GM21786 (cell line): ENCODE data around the gene CSRNP3.

ENCODE experiments used
- ATAC-seq: cut with Tn5 transposase; IDR thresholded peaks from one replicate; pipeline ENCODE4 v1.9.1; 2021; ENCODE audit not compliant: unreplicated experiment

Gene CSRNP3

DNA sequence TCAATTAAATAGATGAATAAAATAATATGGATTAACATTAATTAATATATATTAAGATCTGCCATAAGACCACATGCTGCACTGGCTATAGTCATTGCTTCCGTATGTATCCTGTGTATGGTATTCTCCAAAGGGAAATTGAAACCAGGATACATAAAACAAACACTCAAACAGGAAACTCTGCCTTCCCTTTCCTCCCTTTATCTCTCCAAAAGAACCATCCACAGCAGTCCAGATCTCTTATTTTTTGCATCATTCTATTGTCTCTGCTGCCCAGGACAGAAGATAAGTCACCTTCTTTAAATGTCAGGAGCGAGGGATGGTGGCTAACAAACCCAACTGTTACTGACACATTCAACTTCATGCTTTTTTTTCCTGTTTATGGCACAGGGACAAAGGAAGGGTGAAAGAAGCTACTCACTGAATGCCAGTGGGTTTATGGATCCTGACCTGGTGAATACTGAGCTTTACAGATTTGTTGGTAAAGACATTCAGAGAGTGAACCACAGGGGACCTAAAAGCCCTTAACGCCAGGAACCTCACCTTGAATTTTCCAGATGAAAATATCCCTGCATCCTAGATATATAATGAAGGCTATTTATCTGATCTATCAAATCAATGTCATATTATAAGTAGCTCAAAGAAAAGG is 67.5 kb downstream of the CSRNP3 start:
- no peak for ATAC-seq

DNA sequence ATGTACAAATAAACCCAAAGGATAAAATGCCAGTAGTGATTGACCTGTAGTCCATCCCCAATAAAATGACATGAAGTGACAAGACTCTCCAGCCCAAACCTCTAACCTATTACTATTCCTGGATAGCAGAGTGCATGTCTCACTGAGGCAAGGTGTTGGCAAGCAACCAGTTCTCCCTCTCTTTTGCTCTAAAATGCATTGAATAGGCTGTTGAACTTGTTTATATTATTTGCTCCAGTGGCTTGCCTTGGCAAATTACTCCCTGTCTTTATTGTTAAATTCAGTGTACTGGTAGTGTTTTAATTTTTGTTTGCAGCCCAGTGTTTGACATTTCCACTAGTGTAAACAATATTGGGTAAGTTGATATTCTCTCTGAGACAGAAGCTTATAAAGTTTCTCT is 70.5 kb downstream of the CSRNP3 start:
- no peak for ATAC-seq

DNA sequence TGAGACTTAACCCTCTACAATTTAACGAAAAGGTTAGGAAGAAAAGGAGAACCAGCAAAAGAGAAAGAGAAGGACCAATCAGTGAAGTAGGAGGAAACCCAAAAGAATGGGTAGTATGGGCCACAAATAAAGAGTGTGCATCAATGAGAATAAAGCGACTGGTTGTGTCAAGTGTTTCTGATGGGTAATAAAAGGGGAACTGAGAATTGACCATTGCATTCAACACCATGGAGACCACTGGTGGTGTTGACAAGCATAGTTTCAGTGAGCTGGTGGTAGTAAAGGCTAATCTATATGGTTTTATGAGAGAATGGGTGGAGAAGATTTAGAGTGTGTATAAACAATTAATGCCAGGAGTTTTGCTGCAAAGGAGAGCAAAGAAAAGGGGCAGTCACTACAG is 75.4 kb downstream of the CSRNP3 start:
- ATAC-seq = peak; percentile 96

DNA sequence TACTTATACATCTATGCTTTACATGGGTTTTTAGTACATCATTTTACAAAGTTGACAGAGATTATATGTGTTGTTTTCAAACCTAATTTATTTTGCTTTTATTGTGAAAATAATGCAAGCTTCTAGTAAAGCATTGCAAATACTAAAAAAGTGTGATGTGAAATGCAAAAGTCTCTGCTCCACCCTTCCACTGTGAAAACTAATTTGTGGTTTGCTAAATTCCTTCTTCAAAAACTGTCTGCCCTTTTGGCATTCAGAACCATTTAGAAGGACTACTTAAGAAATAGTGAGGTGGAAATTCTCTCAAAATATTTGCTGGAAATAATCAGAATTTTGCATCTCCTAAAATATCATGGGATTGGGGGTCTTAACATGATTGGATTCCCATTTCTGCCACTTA is 78.4 kb downstream of the CSRNP3 start:
- ATAC-seq = no peak

DNA sequence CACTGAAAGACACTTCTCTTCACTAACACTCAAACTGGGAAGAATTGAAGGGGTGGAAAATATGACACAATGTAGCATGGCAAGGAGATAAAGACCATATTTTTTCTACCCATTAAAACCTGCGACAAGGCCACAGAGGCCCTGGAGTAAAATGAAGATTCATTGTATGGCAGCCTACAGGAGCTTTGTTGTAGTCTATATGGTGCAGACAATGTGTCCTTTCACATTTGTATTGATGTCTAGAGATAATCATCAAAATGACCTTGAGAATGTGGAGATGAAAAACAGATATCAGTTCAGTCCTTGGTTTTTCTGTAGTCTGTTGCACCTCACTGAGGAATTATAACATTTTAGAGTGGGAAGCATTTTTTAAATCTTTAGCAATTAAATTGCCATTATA is 80.1 kb downstream of the CSRNP3 start:
- no peak for ATAC-seq

DNA sequence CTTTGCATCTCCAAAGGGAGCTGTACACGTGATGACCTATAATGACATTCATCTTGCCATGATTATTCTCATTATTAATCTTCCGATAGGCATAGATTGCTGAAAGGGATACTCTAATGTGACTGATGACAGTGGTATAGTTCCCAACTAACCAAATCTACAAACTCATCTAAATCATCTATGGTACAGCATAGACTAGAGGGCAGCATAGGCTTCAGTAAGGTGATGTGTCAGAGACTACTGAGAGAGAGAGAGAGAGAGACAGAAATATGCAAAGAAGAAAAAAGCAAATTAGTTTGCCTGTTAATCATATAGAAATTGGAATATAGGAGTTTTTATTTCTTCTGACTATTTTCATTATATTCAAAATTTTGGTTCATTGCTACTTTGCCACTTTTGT is 89.3 kb downstream of the CSRNP3 start:
- ATAC-seq = no peak

DNA sequence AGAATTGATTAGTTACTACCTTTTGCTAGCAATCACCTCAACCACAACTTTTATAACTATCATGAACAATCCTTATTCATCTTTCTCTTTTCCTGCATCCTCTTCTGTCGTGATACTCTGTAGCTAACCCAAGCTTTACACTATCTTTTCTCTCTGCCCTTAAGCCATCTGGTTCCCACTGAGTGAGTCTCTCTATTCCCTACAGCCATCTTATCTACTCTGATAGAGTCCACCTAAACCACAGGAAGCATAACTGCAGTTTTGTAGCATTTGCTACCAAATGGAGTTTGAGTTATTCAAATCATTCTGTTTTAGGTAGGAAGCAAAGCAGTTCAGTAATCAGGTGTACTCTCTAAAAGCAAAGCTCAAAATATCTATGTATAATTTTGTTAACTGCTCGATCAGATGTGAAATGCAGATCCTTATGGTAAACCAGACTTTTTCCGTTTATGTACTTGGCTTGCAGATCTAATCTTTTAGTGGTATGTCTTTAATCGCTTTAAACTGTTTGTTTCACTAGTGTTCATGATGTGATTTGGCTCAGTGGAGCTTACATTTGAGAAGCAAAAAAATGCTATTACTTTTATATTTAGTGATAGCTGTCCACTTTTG is 91.0 kb downstream of the CSRNP3 start:
- ATAC-seq = no peak

DNA sequence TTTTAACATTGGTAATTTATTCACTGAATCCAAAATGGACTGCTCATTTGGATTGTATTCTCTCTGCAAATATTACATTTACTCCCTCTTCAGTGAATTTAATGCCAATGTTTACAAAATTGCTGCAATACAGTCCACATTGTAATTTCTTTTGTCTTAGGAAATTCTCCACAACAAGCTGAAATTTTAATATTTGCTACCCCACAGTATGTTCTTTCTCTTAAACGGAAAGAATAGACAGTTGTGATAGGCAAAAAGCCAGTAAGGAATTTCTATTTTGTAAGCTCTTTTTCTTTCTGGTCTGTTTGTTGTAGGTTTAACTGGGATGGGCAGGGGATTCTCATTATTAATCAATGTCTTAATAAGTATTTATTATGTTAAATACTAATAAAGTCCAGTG is 92.0 kb downstream of the CSRNP3 start:
- no peak for ATAC-seq

DNA sequence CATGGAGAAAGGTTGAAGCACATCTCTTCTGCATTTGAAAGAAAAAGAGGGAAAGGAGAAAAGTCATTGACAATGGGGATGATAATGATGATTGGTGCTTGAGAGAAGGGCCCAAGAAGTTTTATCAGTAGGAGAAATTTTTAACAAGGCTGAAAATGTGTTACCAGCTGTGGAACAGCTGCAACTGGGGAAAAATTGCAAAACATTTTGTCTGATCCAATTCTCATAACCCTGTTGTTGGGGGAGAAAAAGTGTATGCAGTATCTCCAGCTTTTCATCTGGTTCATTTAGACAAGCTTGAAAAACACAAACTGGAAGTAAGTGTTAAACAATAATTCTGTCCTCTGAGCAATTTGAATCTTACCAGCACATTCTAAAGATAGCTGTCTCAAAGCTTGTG is 92.7 kb downstream of the CSRNP3 start:
- no peak for ATAC-seq

DNA sequence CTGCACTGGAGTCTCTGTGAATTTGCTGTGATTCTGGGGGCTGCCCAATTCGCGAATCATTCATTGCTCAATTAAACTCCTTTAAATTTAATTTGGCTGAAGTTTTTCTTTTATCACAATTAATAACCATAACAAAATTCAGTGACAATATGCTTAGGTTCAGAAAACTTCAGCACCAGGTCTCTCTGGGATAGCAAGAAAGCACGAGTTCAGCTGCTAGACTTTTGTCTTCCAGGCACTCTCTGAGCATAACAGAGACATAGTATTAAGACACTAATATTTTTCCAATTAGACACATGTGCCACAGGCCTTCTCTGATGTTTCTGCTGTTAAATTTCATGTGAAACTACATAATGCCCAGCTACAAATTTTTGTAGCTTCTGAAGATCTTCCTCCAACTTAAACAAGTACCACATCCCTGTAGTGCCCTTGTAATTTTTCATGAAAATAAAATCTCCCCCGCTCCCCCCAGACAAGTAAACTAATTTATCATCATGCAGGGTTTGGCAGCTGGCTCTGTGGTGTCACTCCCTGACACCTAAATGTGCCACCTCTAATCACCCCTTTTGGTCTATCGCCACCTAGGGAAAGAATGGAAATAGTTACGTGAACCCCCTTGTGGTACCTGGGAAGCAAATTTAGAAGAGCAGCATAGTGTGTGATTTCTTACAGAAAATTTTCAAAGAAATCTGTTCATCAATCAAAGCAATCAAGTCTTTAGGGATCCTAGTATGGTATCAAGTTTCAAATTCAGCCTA is 94.1 kb downstream of the CSRNP3 start:
- no peak for ATAC-seq

DNA sequence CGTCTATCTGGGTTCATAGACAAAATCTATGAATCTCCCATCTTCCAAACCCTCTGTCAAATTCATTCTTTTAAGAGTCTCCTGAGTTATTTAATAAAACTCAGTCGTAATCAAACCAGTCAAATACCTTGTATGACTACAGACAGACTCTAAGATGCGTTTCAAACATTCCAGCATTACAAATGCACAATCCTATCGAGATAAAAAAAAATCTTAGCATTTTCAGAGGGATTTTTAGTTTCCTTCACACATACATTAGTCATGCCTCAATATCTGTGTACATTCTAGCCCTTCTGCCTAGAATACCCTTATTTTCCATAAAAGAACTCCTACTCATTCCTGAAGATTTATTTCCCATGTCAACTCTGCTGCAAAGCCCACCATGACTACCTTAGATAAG is 96.5 kb downstream of the CSRNP3 start:
- no peak for ATAC-seq

DNA sequence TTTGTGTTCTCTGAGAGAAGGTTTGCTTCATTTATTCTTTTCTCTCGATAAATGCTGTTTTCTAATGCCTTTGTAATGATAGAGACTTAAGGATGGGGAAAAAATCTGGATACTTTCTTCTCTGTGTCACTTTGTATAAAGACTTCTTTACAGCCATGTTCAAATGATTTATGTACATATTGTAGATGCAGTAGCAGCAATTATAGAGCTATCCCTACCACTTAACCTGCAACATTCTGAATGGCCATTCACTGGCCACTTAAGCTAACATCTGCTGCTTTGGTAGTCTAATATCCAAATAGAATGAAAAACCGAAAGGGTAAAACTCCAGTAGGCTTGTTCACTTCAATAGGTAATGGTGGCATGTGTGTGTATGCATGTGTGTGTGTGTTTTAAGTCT is 97.8 kb downstream of the CSRNP3 start:
- no peak for ATAC-seq

DNA sequence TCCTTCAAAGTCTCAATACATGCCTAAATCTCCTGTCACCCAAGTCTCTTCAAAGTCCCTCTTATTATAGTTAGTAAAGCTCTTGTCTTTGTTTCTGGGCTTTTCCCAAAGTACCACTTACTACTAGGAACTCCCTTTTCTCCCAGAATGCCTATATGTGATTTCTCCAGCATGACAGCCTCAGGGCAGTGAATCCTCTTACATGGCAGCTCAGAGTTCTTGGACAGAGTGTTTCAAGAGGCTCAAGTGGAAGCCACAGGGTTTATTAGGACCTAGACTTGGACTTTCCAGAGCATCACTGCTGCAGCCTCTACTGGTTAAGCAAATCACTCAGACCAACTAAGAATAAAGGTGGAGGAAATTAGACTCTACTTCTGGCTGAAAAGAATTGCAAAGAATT is 98.9 kb downstream of the CSRNP3 start:
- ATAC-seq = no peak

DNA sequence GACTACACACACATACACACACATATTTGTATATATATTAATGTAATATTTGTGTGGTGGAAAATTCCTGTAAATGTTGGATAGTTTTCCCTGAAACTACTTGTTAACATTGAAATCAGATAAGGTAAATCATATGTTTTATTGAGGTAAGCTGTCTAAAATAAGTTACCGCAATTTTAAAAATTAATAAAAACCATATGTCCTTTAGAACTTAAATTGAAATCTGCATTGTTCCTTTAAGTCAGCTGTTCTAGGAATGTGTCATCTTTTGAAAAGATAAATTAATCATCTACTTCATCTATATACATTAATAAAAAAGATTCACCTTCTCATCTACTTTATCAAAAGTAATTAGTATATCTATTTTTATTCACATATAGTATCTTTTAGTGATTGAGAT is 102.0 kb downstream of the CSRNP3 start:
- ATAC-seq = no peak

DNA sequence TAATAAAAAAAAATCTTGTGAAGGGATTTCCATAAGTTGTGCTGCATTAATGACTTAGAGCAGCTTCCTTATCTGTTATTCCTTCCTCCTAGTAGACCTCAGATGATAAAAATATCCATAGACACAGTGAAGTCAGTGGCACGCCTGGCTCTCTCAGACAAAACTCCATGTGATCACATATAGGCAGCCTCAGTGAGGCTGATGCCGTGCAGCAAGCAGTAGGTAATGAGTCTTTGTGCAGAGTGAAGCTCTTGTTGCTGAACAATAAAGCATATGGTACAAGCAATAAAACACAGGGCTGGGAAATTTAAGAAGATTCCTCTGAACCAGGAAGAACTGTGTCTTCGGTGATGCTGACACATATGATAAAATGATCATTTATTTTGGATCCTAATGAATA is 102.7 kb downstream of the CSRNP3 start:
- no peak for ATAC-seq

DNA sequence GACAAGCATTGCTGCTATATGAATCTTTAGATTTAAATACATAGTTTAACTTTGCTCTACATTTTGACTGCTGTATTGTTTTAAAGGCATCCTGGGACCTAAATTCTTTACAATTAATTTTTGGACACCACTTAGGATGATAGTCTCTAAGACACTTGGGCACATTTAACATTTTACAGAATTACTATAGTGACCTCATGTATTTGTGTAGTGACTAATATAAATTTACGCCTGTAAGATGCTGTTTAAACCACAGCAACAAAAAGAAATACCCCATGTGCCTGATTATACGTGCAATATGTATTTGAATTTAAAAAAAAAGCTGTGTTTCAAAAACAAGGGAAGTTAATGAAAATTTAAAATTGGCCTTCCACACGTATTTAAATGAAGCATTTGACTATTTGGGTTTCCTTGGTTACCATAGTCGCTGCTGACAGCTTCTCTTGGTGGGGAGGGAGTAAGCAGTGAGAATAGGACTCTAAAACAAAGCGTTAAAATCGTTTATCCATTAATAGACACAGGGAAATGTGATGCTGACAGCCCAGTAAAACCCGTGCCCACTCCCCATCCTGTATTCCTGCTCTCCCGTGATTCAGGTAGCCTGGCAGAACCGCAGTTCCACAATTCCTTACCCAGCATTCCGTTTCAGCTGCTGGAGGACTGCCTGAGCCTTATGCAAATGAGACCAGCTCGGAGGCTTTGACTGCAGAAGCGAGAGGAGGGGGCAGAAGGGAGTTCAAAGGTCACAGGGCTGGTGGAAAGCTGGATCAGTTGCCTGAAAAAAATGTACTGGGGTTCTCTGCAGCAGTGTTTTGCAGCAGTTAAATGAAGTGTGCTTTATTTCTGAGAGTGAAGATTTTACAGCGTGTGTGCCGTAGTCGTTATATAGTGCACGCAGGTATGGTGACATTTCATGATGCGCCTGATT is 104.3 kb downstream of the CSRNP3 start:
- ATAC-seq = peak; percentile 49

DNA sequence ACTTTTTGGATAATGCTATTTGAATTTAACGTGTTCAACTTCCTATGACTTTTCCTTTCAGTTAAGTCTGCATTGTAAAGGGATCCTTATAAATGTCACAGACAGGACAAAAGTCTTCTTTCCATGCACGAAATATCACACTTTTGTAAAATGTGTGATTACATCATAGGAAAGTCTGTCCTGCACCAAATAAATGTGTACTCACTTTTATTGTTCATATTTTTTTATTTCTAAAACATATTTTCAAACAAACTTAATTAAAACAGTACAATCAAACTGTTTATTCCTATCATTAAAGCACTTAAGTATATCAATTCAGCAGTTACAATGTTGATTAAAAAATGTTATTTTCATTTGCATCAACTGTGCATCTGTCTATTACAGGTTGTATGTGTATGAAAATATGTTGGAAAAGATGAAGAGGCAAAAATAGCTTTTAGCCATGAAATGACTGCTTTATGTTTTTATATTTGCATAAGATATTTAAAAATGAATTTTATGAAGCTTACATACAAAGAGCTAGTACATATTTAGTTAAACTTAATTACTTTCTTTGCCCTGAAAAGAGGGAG is 105.6 kb downstream of the CSRNP3 start:
- ATAC-seq = no peak

DNA sequence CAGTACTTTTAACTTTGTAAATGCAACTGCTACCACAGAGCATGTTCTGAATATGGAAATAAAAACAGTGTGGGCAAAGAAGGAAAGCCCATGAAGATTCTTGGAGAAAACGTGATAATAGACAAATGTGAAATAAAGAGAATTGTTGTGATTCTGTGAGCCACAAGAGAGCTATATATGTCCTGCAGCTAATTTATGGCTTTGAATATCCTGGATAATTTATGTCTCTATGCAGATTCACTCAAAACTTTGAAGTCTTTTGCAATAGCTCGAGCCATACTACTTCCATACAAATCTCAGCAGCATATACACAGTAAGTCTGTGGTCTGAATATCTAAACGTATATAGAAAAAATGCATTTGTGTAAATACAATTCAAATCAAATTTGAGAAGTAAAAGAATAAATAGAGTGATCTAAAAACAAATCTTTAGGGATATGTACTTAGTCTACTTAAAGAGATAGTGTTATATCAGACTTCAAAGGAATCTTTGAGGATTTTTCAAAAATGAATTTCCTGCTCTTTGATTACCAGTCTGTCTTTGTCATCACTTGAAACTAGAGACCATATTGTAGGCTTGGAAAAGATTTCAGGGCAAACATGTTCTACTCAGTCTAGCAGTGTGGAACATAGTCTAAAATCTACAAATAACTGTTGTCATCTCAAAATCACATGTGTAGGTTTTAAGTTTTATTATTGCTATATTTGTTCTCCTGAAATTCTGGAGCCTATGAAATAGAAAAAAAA is 107.1 kb downstream of the CSRNP3 start:
- ATAC-seq = no peak

DNA sequence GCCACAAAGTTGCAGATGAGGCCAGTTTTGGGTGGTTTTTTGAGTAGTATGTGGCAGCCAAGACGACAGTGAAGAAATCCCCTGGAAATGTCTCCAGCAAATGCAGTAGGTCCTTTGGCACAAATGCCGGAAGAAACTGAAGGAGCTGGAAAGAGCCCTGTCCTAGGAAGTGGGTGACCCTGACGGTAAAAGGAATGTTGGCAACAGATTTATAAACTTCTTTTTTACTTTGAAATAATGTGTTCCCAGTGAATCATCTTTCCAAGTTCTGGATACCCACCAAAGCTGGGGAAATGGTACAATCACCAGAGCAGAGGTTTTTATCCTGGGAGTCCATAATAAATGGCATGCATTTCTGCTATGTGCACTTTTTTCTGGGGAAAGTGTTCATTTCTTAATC is 112.9 kb downstream of the CSRNP3 start:
- no peak for ATAC-seq

DNA sequence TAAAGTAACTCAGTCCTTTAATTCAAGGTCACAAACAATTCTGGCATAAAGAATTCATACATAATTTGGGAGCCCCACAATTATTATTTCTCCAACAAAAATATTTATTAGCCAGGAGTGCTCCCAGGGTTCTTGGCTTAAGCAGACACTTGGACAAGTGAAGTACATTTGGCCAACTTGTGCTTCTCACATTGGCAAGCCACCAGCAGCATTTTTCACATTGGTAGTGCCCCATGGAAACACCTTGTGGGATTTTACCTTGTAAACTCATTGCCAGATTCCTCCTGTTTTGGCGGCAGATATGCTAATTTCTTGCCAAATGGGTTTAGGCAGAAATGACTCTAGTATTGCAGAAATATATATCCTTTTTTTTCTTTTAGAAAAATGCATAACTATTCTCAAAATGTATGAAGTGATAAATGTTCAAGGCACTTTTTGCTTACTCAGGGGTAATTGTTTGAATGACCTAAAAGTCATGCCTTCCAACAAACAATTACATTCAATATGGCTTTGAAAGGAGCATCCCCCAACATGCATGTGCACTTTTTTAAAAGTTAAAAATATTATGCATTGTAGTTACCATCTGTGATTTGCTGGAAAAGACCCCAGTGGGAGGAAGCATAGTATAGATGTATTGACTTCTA is 113.5 kb downstream of the CSRNP3 start:
- ATAC-seq = no peak
